ENCODE results near the gene PLAC8L1.
"Not testable (repeated sequence)": the region's sequence is repeated elsewhere in the genome, so short reads cannot be mapped to it uniquely, and the experiment has no call there.

PLAC8L1 gene

GRCh38 chr5:146105477-146105876, at the start of gene PLAC8L1:
TSS of gene PLAC8L1 (minus strand) at chr5:146105577. CDS start at chr5:146104311, 1,266 bp downstream.
- no peak for DNase-seq

- DNase-seq, result no peak
Observed at GRCh38 chr5:146151970-146152369, 46.6 kb upstream of the PLAC8L1 start.

- DNase-seq, result no peak
Observed at GRCh38 chr5:146137967-146138403, 32.6 kb upstream of the PLAC8L1 start.

GRCh38 chr5:146130440-146131045, 25.2 kb upstream of the PLAC8L1 start:
- no peak for DNase-seq

GRCh38 chr5:146126068-146126467, 20.7 kb upstream of the PLAC8L1 start:
- DNase-seq, result no peak

- no peak for DNase-seq
Observed at GRCh38 chr5:146124580-146124979, 19.2 kb upstream of the PLAC8L1 start.

GRCh38 chr5:146121451-146121850, 16.1 kb upstream of the PLAC8L1 start:
- DNase-seq, result not testable (repeated sequence)

GRCh38 chr5:146118322-146118721, 12.9 kb upstream of the PLAC8L1 start:
- DNase-seq, result no peak

GRCh38 chr5:146117216-146117615, 11.8 kb upstream of the PLAC8L1 start:
- DNase-seq, result not testable (repeated sequence)

- DNase-seq, result no peak
Observed at GRCh38 chr5:146116361-146116760, 11.0 kb upstream of the PLAC8L1 start.

- no peak for DNase-seq
Observed at GRCh38 chr5:146112476-146112875, 7.1 kb upstream of the PLAC8L1 start.

- no peak for DNase-seq
Observed at GRCh38 chr5:146111409-146111808, 6.0 kb upstream of the PLAC8L1 start.

GRCh38 chr5:146109379-146109778, 4.0 kb upstream of the PLAC8L1 start:
- DNase-seq, result no peak

- not testable (repeated sequence) for DNase-seq
Observed at GRCh38 chr5:146108870-146109269, 3.5 kb upstream of the PLAC8L1 start.

- no peak for DNase-seq
Observed at GRCh38 chr5:146107901-146108300, 2.5 kb upstream of the PLAC8L1 start.

GRCh38 chr5:146103594-146103993, 1.8 kb downstream of the PLAC8L1 start:
- DNase-seq, result no peak

GRCh38 chr5:146101646-146102045, 3.7 kb downstream of the PLAC8L1 start:
- no peak for DNase-seq

- no peak for DNase-seq
Observed at GRCh38 chr5:146098047-146098446, 7.3 kb downstream of the PLAC8L1 start.

- DNase-seq, result no peak
Observed at GRCh38 chr5:146091881-146092280, 13.5 kb downstream of the PLAC8L1 start.

GRCh38 chr5:146089287-146089686, 16.1 kb downstream of the PLAC8L1 start:
- DNase-seq, result no peak

GRCh38 chr5:146088098-146088497, 17.3 kb downstream of the PLAC8L1 start:
- no peak for DNase-seq

- DNase-seq, result no peak
Observed at GRCh38 chr5:146084376-146084775, 21.0 kb downstream of the PLAC8L1 start.

GRCh38 chr5:146082798-146083197, 22.6 kb downstream of the PLAC8L1 start:
- no peak for DNase-seq

- no peak for DNase-seq
Observed at GRCh38 chr5:146081556-146081955, 23.8 kb downstream of the PLAC8L1 start.

GRCh38 chr5:146079695-146080373, 25.5 kb downstream of the PLAC8L1 start:
- DNase-seq, result no peak
